B cell (primary cell): Measurements from ENCODE around the gene GAREM1. TPM values are rescaled to one million over a fixed set of nuclear protein-coding genes. Genes with fewer than 3 reads are reported as not detected.

Experiments
- ATAC-seq: fragments of 200-7000 bp; cut with Tn5 transposase; one replicate; pipeline ENCODE4 v1.10.0; 2021; ENCODE audit warnings: low read depth, mild to moderate bottlenecking, moderate number of reproducible peaks, moderate library complexity
- CTCF ChIA-PET: fragments of 350-600 bp; sonication (Branson Sonifier 250); formaldehyde crosslinking; loops from one replicate; lab custom pipeline; 2021; ENCODE audit warnings: antibody characterized with exemption, inconsistent platforms; lab: Charles Lee
- POLR2A ChIA-PET: fragments of 350-600 bp; sonication (Branson Sonifier 250); formaldehyde crosslinking; loops from one replicate; lab custom pipeline; 2021; ENCODE audit warnings: antibody characterized with exemption; lab: Charles Lee
- DNase-seq: peaks from one replicate; pipeline ENCODE4 v3.0.0; 2013
- H2AFZ ChIP-seq: 2 replicates; pipeline ENCODE4 v1.6.1; 2012; ENCODE audit warnings: mild to moderate bottlenecking, low read depth, low read length; ENCODE audit not compliant: insufficient read depth, poor library complexity, severe bottlenecking
- H3K27ac ChIP-seq, 2 donors: 1 replicate in 1 of 2; 2 replicates in 1 of 2; pipeline ENCODE4 v1.5.1; 2012 to 2013; ENCODE audit warnings: low read length in 2 of 2, mild to moderate bottlenecking in 2 of 2, moderate library complexity in 1 of 2
- H3K27me3 ChIP-seq, 4 experiments: fragments of 200-600 bp in 1 of 4; sonication (generic) in 1 of 4; replicated peaks in 1 of 4; 1 replicate in 2 of 4; 2 replicates in 2 of 4; pipeline versions ENCODE4 v1.6.1 to v1.7.0; 2013 to 2016; ENCODE audit warnings: low read length in 3 of 4, mild to moderate bottlenecking in 2 of 4, mixed read lengths in 1 of 4, moderate library complexity in 1 of 4; ENCODE audit not compliant: insufficient read depth in 4 of 4, control insufficient read depth in 3 of 4; ENCODE audit errors: control extremely low read depth in 1 of 4
- H3K36me3 ChIP-seq, 2 experiments: replicated peaks in 1 of 2; 1 replicate in 1 of 2; 2 replicates in 1 of 2; pipeline versions ENCODE4 v1.6.1 to v1.7.1; 2013; ENCODE audit warnings: low read length in 1 of 2; ENCODE audit not compliant: insufficient read depth in 2 of 2, control insufficient read depth in 1 of 2; ENCODE audit errors: control extremely low read depth in 1 of 2, extremely low read depth in 1 of 2
- H3K4me1 ChIP-seq, 2 donors: fragments of 200-600 bp in 1 of 2; sonication (generic) in 1 of 2; 1 replicate in 1 of 2; 2 replicates in 1 of 2; pipeline versions ENCODE4 v1.5.1 to v1.6.1; 2013 to 2017; ENCODE audit warnings: low read length in 2 of 2; ENCODE audit not compliant: control insufficient read depth in 2 of 2, insufficient read depth in 2 of 2
- H3K4me2 ChIP-seq: replicated peaks from 2 replicates; pipeline ENCODE3; 2012; ENCODE audit warnings: mild to moderate bottlenecking, low read depth, low read length; ENCODE audit not compliant: poor library complexity, severe bottlenecking
- H3K4me3 ChIP-seq, 5 experiments: fragments of 200-600 bp in 1 of 5; sonication (generic) in 1 of 5; 1 replicate in 3 of 5; 2 replicates in 2 of 5; pipeline versions ENCODE4 v1.5.1 to v1.7.0; 2011 to 2016; ENCODE audit warnings: low read length in 4 of 5, mild to moderate bottlenecking in 4 of 5, low read depth in 2 of 5, control low read depth in 1 of 5, moderate library complexity in 1 of 5; ENCODE audit not compliant: insufficient read depth in 1 of 5; ENCODE audit errors: control extremely low read depth in 1 of 5, extremely low read depth in 1 of 5
- H3K79me2 ChIP-seq: fragments of 200-600 bp; sonication (generic); one replicate; pipeline ENCODE4 v1.6.0; 2016; ENCODE audit warnings: low read length; ENCODE audit not compliant: control insufficient read depth, insufficient read depth
- H3K9ac ChIP-seq: fragments of 200-600 bp; sonication (generic); 2 replicates; pipeline ENCODE4 v1.6.1; 2017; ENCODE audit warnings: mild to moderate bottlenecking, low read length, moderate library complexity
- H3K9me3 ChIP-seq, 3 donors: one replicate each; pipeline versions ENCODE4 v1.6.1 to v1.7.1; 2013; ENCODE audit warnings: low read length in 2 of 3; ENCODE audit not compliant: control insufficient read depth in 2 of 3, insufficient read depth in 1 of 3; ENCODE audit errors: control extremely low read depth in 1 of 3
- H4K20me1 ChIP-seq: 2 replicates; pipeline ENCODE4 v1.6.0; 2012; ENCODE audit warnings: mild to moderate bottlenecking, low read length; ENCODE audit not compliant: insufficient read depth, control insufficient read depth, poor library complexity, severe bottlenecking
- H3K27ac Mint-ChIP-seq: one replicate; pipeline ENCODE4 v1.8.0; 2021; ENCODE audit warnings: mixed read lengths
- H3K27me3 Mint-ChIP-seq: one replicate; pipeline ENCODE4 v1.8.0; 2021; ENCODE audit warnings: mixed read lengths
- H3K4me1 Mint-ChIP-seq: one replicate; pipeline ENCODE4 v1.8.0; 2021; ENCODE audit warnings: mixed read lengths
- H3K4me3 Mint-ChIP-seq: one replicate; pipeline ENCODE4 v1.8.0; 2021; ENCODE audit warnings: mixed read lengths
- H3K9me3 Mint-ChIP-seq: one replicate; pipeline ENCODE4 v1.8.0; 2022; ENCODE audit warnings: mixed read lengths; ENCODE audit not compliant: insufficient read depth
- CTCF ChIP-seq: fragments of 200-600 bp; IDR thresholded peaks from one replicate; pipeline ENCODE4 v1.8.0; 2022; ENCODE audit warnings: antibody characterized with exemption, mild to moderate bottlenecking
- EZH2 ChIP-seq: IDR thresholded peaks from 2 replicates; pipeline ENCODE4 v1.6.1; 2012; ENCODE audit warnings: borderline replicate concordance, low read depth, mild to moderate bottlenecking, moderate library complexity, low read length; ENCODE audit not compliant: insufficient read depth, poor library complexity, severe bottlenecking
- WGBS: methylation state at CpG from one replicate; pipeline ENCODE4 v1.1.5; 2013; ENCODE audit warnings: missing lambda C conversion rate; ENCODE audit not compliant: insufficient coverage; 5-methylcytosine and 5-hydroxymethylcytosine counted together
- intact Hi-C: fragments of 100-400 bp; cut with micrococcal nuclease; formaldehyde crosslinking; loops from one replicate; pipeline ENCODE4 v1.10.0; 2022
- polyA plus RNA-seq: library from polyadenylated mRNA; depleted of rRNA; stranded (reverse); fragments of >200 nt; gene quantifications from 2 replicates; pipeline ENCODE4 v1.2.3, GENCODE V29; 2012
- total RNA-seq, 2 donors: library from RNA; stranded (reverse); fragments of 120-200 nt in 1 of 2; gene quantifications; 1 replicate in 1 of 2; 2 replicates in 1 of 2; pipeline versions ENCODE4 v1.2.3 to v1.2.4, GENCODE V29; 2013 to 2022

The GAREM1 gene
- total and polyA plus RNA-seq, 2 donors (not counting 1 experiment from before 2014, with no cell fraction given): not detected

GRCh38 chr18:32267463-32267862 is 203.2 kb downstream of the GAREM1 start:
- H4K20me1 ChIP-seq: no peaks in the 10 kb centered on the region
- no peaks in the 10 kb centered on the region for H3K36me3 ChIP-seq
- no peak overlapping the region for H3K9ac ChIP-seq
- peaks cover 0 to 2% (median 0%) of the 10 kb centered on the region in 4 experiments for H3K27me3 ChIP-seq
- H3K9me3 Mint-ChIP-seq: no peaks in the 10 kb centered on the region
- no peak overlapping the region for H3K27ac Mint-ChIP-seq
- no peak overlapping the region for H3K27ac ChIP-seq
- no peaks in the 10 kb centered on the region for H3K9me3 ChIP-seq
- DNase-seq: no peak
- no peak for TF ChIP-seq CTCF
- no peak for TF ChIP-seq EZH2
- H2AFZ ChIP-seq: no peak overlapping the region
- 100% methylated on average over 1 of the region's 4 CpGs for WGBS
- ATAC-seq: no peak
- intact Hi-C loops: no loop called here
- no peaks in the 10 kb centered on the region for H3K4me1 ChIP-seq
- ChIA-PET POLR2A (no interaction called here), CTCF (no interaction called here)
- no peak overlapping the region for H3K4me3 ChIP-seq
- no peaks in the 10 kb centered on the region for H3K4me1 Mint-ChIP-seq
- no peak overlapping the region for H3K4me3 Mint-ChIP-seq
- no peak overlapping the region for H3K4me2 ChIP-seq
- peaks cover 20% of the 10 kb centered on the region for H3K27me3 Mint-ChIP-seq
- no peaks in the 10 kb centered on the region for H3K79me2 ChIP-seq

- Histone ChIP-seq H3K9ac (no peak overlapping the region), H3K79me2 (no peaks in the 10 kb centered on the region), H3K4me2 (no peak overlapping the region), H2AFZ (no peak overlapping the region), H3K27me3 (no peaks in the 10 kb centered on the region), H3K27ac (no peak overlapping the region), H3K36me3 (no peaks in the 10 kb centered on the region), H3K4me1 (no peaks in the 10 kb centered on the region), H3K9me3 (no peaks in the 10 kb centered on the region), H4K20me1 (no peaks in the 10 kb centered on the region), H3K4me3 (no peak overlapping the region)
- Mint-ChIP-seq H3K9me3 (no peaks in the 10 kb centered on the region), H3K27ac (no peak overlapping the region), H3K4me3 (no peak overlapping the region), H3K4me1 (no peaks in the 10 kb centered on the region), H3K27me3 (peaks cover 14% of the 10 kb centered on the region)
- ChIA-PET POLR2A (no interaction called here), CTCF (no interaction called here)
- DNase-seq (no peak), ATAC-seq (no peak)
- TF ChIP-seq EZH2 (no peak), CTCF (no peak)
- intact Hi-C loops: no loop called here
- WGBS: no CpG with 5 or more reads among the region's 2 CpGs
Measured at GRCh38 chr18:32264401-32264800, 206.3 kb downstream of the GAREM1 start.
